ENCODE results near the gene AMPH.

The AMPH gene

DNA sequence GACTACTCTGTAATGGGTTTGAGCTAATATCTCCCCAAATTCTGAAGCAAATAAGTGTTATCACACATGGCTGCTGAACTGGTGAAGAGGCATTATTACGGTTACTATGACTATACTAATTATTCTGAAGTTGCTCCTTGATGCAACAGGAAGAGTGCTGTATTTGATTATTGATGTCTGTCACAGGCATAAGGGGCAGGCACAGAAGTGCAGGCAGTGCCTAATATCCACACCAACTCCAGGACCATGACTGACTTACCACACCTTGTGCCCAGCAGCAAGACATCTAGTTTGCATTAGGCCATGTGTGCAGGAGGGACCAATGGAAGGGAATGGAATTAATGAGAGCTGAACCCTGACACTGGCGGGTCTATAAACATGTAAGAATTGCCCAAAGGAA lies 62.7 kb downstream of the AMPH start:
- Histone ChIP-seq H3K27ac (ENCODE audit: low read depth, low read length, severe bottlenecking) (no peak overlapping the region), H3K4me3 (ENCODE audit: extremely low read depth, insufficient read depth, low read length, poor library complexity, severe bottlenecking) (no peak overlapping the region), H3K36me3 (ENCODE audit: control insufficient read depth, insufficient read depth, low read length) (no peaks in the 10 kb centered on the region), H3K4me1 (ENCODE audit: control insufficient read depth, insufficient read depth, low read length, poor library complexity, severe bottlenecking) (no peaks in the 10 kb centered on the region), H3K9me3 (ENCODE audit: control insufficient read depth, low read length) (no peaks in the 10 kb centered on the region)
- 82% methylated on average over 2 of the region's 2 CpGs; no CpG with 5 or more reads in 1 of the 2 experiments for WGBS, 2 experiments (ENCODE audit: insufficient coverage in 2 of 2)

DNA sequence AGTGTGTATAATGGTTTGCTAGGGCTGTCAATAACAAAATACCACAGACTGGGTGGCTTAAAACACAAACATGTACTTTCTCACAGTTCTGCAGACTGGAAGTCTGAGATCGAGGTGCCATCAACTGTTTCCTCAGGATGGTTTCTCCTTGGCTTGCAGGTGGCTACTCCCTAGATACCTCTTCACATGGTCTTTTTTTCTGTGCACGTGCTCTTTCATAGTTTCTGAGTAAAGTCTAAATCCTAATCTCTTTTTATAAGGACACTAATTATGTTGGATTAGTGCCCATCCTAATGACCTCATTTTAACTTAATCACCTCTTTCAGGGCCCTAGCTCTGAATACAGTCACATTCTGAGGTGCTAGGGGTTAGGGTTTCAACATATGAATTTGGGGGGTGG lies 65.9 kb downstream of the AMPH start:
- WGBS, 2 experiments (ENCODE audit: insufficient coverage in 2 of 2): 86 to 100% methylated on average over 1 of the region's 2 CpGs
- no peak overlapping the region for H3K27ac ChIP-seq (ENCODE audit: low read depth, low read length, severe bottlenecking)
- no peaks in the 10 kb centered on the region for H3K4me1 ChIP-seq (ENCODE audit: control insufficient read depth, insufficient read depth, low read length, poor library complexity, severe bottlenecking)
- H3K9me3 ChIP-seq (ENCODE audit: control insufficient read depth, low read length): no peaks in the 10 kb centered on the region
- no peak overlapping the region for H3K4me3 ChIP-seq (ENCODE audit: extremely low read depth, insufficient read depth, low read length, poor library complexity, severe bottlenecking)
- no peaks in the 10 kb centered on the region for H3K36me3 ChIP-seq (ENCODE audit: control insufficient read depth, insufficient read depth, low read length)

DNA sequence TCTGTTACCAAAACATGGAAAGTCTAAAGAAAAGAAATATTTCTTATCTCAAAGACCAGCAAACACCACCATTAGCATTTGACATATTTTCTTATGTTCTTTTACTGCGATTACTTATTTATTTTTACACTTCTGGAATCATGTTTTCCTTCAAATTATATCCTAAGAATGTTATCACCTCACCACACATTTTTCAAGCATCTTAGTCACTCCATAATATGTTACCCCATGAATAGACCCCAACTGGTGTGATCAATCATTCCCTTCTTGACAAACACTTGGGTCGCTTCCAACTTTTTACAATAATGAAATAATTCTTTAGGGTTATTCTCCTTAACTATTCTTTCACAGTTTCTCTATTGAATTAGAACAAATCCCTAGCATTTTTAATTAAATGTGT lies 67.4 kb downstream of the AMPH start:
- Histone ChIP-seq H3K4me3 (ENCODE audit: extremely low read depth, insufficient read depth, low read length, poor library complexity, severe bottlenecking) (no peak overlapping the region), H3K9me3 (ENCODE audit: control insufficient read depth, low read length) (no peaks in the 10 kb centered on the region), H3K4me1 (ENCODE audit: control insufficient read depth, insufficient read depth, low read length, poor library complexity, severe bottlenecking) (no peaks in the 10 kb centered on the region), H3K36me3 (ENCODE audit: control insufficient read depth, insufficient read depth, low read length) (no peaks in the 10 kb centered on the region), H3K27ac (ENCODE audit: low read depth, low read length, severe bottlenecking) (no peak overlapping the region)
- WGBS, 2 experiments (ENCODE audit: insufficient coverage in 2 of 2): 88 to 100% methylated on average over 1 of the region's 2 CpGs

DNA sequence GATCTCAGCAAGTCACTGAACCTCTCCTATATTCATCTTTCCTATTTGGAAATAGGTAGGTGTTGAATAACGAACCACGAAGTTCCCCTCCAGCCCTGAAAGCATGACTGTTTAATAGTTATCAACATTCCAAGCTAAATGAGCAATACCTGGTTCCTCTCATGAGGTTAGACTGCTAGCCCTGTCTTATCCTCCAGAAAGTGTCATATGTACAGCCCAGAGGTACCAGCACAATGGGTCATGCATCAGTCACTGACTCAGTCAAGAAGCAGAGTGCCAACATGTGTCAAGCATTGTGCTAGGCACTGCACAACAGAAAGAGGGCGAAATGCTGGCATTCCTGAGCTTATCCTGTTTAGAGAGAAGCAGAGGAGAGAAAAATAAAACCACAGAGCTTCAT lies 70.0 kb downstream of the AMPH start:
- H3K4me1 ChIP-seq (ENCODE audit: control insufficient read depth, insufficient read depth, low read length, poor library complexity, severe bottlenecking): peaks cover 2% of the 10 kb centered on the region
- 87 to 89% methylated on average over 1 to 3 of the region's 3 CpGs for WGBS, 2 experiments (ENCODE audit: insufficient coverage in 2 of 2)
- no peak overlapping the region for H3K27ac ChIP-seq (ENCODE audit: low read depth, low read length, severe bottlenecking)
- H3K4me3 ChIP-seq (ENCODE audit: extremely low read depth, insufficient read depth, low read length, poor library complexity, severe bottlenecking): no peak overlapping the region
- H3K9me3 ChIP-seq (ENCODE audit: control insufficient read depth, low read length): no peaks in the 10 kb centered on the region
- no peaks in the 10 kb centered on the region for H3K36me3 ChIP-seq (ENCODE audit: control insufficient read depth, insufficient read depth, low read length)

DNA sequence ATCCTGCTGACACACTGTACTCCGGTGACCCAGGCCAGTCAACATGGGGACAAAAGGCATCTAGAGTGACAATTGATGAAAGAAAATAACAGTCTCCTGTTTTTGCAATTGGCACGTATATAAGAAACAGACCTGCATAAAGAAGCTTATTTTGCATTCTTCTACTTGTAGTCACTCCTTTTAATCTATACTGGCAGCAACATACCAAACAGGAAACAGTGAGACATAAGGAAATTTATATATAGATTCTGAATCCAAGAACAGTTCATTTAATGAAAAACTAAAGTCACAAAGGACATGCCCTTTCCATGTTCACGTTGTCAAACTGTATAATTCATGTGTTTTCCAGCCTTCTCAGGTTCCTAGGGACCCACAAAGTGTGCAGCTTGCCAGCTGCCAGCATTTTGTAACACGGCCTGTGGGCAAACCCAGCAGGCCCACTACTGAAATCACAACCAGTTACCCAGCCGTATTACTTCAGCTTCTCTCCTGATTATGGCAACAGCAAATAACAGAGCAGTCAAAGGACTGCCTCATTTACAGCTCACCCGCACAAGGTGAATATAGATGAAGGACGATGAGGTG lies 72.3 kb downstream of the AMPH start:
- Histone ChIP-seq H3K27ac (ENCODE audit: low read depth, low read length, severe bottlenecking) (peak overlapping the region; percentile 13), H3K9me3 (ENCODE audit: control insufficient read depth, low read length) (no peaks in the 10 kb centered on the region), H3K4me1 (ENCODE audit: control insufficient read depth, insufficient read depth, low read length, poor library complexity, severe bottlenecking) (peaks cover 2% of the 10 kb centered on the region), H3K4me3 (ENCODE audit: extremely low read depth, insufficient read depth, low read length, poor library complexity, severe bottlenecking) (no peak overlapping the region), H3K36me3 (ENCODE audit: control insufficient read depth, insufficient read depth, low read length) (no peaks in the 10 kb centered on the region)
- 84 to 93% methylated on average over 3 to 4 of the region's 7 CpGs for WGBS, 2 experiments (ENCODE audit: insufficient coverage in 2 of 2)

DNA sequence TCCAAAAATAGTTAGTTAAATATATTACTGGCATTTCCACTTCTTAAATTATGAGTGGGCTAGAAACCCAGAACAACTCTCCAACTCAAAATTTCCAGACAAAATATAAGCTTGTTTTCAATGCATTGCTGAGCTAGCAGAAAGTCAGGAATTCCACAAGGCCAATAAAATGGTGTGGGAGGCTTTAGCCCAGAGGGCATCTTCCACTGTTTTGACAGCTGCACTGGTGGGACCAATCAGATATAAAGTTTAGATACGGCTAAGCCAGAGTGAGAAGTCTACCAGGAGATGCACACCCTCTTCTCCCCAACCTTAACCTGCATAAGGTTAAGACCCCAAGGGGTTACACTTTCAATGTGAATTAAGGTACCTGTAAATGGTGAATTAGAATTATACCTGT lies 76.6 kb downstream of the AMPH start:
- WGBS, 2 experiments (ENCODE audit: insufficient coverage in 2 of 2): no CpG with 5 or more reads among the region's 1 CpG
- Histone ChIP-seq H3K27ac (ENCODE audit: low read depth, low read length, severe bottlenecking) (no peak overlapping the region), H3K4me1 (ENCODE audit: control insufficient read depth, insufficient read depth, low read length, poor library complexity, severe bottlenecking) (peaks cover 2% of the 10 kb centered on the region), H3K4me3 (ENCODE audit: extremely low read depth, insufficient read depth, low read length, poor library complexity, severe bottlenecking) (no peak overlapping the region), H3K36me3 (ENCODE audit: control insufficient read depth, insufficient read depth, low read length) (no peaks in the 10 kb centered on the region), H3K9me3 (ENCODE audit: control insufficient read depth, low read length) (no peaks in the 10 kb centered on the region)

DNA sequence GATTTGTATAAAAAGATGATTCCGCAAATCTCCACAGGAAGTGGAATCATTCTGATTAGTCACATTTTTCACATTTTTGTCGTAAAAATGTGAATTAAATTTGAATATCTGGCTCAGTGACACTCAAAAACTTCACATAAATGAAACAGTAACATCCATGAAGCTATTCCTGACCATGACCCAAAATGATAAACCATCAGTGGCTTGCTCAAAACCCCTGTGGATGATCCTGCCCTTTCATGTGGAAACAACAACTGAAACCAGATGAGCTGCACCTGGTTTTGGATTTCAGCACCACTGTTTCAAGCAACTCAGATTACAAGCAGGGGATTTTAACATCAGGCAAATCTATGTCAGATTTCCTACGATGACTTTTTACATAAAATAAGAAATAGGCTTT lies 80.3 kb downstream of the AMPH start:
- H3K27ac ChIP-seq (ENCODE audit: low read depth, low read length, severe bottlenecking): no peak overlapping the region
- WGBS, 2 experiments (ENCODE audit: insufficient coverage in 2 of 2): 80 to 86% methylated on average over 1 of the region's 3 CpGs
- H3K4me1 ChIP-seq (ENCODE audit: control insufficient read depth, insufficient read depth, low read length, poor library complexity, severe bottlenecking): no peaks in the 10 kb centered on the region
- no peaks in the 10 kb centered on the region for H3K36me3 ChIP-seq (ENCODE audit: control insufficient read depth, insufficient read depth, low read length)
- H3K9me3 ChIP-seq (ENCODE audit: control insufficient read depth, low read length): no peaks in the 10 kb centered on the region
- H3K4me3 ChIP-seq (ENCODE audit: extremely low read depth, insufficient read depth, low read length, poor library complexity, severe bottlenecking): no peak overlapping the region

DNA sequence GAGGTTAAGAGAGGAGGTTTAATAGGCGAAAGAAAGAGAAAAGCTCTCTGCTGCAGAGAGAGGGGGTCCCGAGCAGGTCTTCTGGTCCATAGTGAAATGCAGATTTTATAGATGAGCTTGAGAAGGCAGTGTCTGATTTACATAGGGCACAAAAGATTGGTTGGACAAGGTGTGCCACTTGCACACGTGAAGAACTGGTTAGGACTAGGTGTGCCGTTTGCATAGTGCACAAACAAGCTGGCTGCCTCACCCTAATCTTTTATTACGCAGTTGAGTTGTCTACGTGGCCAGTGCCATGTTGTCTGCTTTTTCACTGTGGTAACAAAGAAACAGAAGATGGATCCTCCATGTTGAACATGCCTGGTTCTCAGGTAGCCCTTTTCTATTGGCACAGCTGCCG lies 82.6 kb downstream of the AMPH start:
- WGBS, 2 experiments (ENCODE audit: insufficient coverage in 2 of 2): 88 to 91% methylated on average over 6 to 7 of the region's 7 CpGs

DNA sequence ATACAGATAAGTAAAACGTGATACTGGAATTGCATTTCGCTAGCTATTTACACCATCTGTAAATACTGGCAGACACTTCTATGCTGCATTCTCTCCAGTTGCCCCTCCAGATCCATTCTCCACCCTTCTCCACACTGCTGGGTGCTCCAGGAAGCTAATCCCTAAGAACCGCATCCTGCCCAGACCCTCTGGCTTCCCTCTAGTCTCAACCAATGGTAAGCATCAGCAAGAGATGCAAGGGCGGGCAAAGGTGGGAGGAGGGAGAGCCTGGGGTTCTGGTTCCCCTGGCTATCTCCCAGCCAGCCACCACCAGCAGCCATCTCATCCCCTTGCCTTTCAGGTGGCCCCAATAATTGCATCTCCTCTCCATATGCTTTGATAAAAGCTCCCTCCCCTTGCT lies 84.4 kb downstream of the AMPH start:
- 67 to 92% methylated on average over 1 to 2 of the region's 4 CpGs for WGBS, 2 experiments (ENCODE audit: insufficient coverage in 2 of 2)
- no peak overlapping the region for H3K4me3 ChIP-seq (ENCODE audit: extremely low read depth, insufficient read depth, low read length, poor library complexity, severe bottlenecking)
- no peaks in the 10 kb centered on the region for H3K4me1 ChIP-seq (ENCODE audit: control insufficient read depth, insufficient read depth, low read length, poor library complexity, severe bottlenecking)
- H3K36me3 ChIP-seq (ENCODE audit: control insufficient read depth, insufficient read depth, low read length): no peaks in the 10 kb centered on the region
- H3K27ac ChIP-seq (ENCODE audit: low read depth, low read length, severe bottlenecking): no peak overlapping the region
- no peaks in the 10 kb centered on the region for H3K9me3 ChIP-seq (ENCODE audit: control insufficient read depth, low read length)

More for the DNA sequence above, 82.6 kb downstream of the AMPH start:
- Histone ChIP-seq H3K9me3 (ENCODE audit: control insufficient read depth, low read length) (no peaks in the 10 kb centered on the region), H3K27ac (ENCODE audit: low read depth, low read length, severe bottlenecking) (no peak overlapping the region), H3K36me3 (ENCODE audit: control insufficient read depth, insufficient read depth, low read length) (no peaks in the 10 kb centered on the region), H3K4me1 (ENCODE audit: control insufficient read depth, insufficient read depth, low read length, poor library complexity, severe bottlenecking) (no peaks in the 10 kb centered on the region), H3K4me3 (ENCODE audit: extremely low read depth, insufficient read depth, low read length, poor library complexity, severe bottlenecking) (no peak overlapping the region)

DNA sequence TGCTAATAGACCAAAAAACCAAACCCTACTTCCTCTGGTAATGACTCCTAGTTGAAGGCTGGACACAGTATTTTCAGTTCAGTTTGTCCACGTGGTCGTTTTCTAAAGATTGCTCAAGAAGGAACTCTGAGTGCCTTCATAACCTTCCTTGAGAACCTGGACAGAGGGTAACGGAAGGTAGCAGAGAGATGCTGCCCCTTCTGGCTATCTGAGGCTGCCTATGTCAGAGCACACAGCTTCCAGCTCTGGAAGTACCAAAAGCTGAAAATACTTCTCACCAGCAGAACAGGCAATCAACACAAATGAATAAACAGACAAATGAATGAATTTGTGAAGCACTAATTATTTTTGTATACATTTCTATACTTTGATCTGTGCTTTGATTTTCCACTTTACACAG lies 85.2 kb downstream of the AMPH start:
- Histone ChIP-seq H3K9me3 (ENCODE audit: control insufficient read depth, low read length) (no peaks in the 10 kb centered on the region), H3K4me1 (ENCODE audit: control insufficient read depth, insufficient read depth, low read length, poor library complexity, severe bottlenecking) (no peaks in the 10 kb centered on the region), H3K27ac (ENCODE audit: low read depth, low read length, severe bottlenecking) (no peak overlapping the region), H3K4me3 (ENCODE audit: extremely low read depth, insufficient read depth, low read length, poor library complexity, severe bottlenecking) (no peak overlapping the region), H3K36me3 (ENCODE audit: control insufficient read depth, insufficient read depth, low read length) (no peaks in the 10 kb centered on the region)
- 80 to 92% methylated on average over 2 to 3 of the region's 3 CpGs for WGBS, 2 experiments (ENCODE audit: insufficient coverage in 2 of 2)

DNA sequence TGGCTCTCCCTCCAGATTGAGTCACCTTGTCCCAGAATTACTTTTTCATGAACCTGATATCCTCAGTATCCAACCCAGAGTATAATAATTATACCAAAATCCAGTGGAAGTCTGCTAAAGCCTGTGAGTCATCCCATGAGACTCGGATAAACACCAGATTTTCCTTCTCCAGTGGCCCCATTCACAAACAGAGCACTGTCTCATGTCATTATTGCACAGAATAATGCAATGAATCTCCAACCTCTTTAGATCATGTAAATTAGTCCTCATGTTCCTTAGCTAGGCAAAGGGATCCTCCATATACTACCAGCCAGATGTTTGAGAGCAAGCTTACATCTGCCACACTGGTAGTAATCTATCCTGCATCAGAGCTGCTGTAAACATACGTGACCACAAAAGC lies 89.0 kb downstream of the AMPH start:
- WGBS, 2 experiments (ENCODE audit: insufficient coverage in 2 of 2): 84 to 100% methylated on average over 2 of the region's 2 CpGs
- H3K9me3 ChIP-seq (ENCODE audit: control insufficient read depth, low read length): no peaks in the 10 kb centered on the region
- no peak overlapping the region for H3K4me3 ChIP-seq (ENCODE audit: extremely low read depth, insufficient read depth, low read length, poor library complexity, severe bottlenecking)
- H3K27ac ChIP-seq (ENCODE audit: low read depth, low read length, severe bottlenecking): no peak overlapping the region
- H3K4me1 ChIP-seq (ENCODE audit: control insufficient read depth, insufficient read depth, low read length, poor library complexity, severe bottlenecking): no peaks in the 10 kb centered on the region
- H3K36me3 ChIP-seq (ENCODE audit: control insufficient read depth, insufficient read depth, low read length): no peaks in the 10 kb centered on the region
